Stimulated activated naive CD4-positive, alpha-beta T cell (primary cell): ENCODE measurements around the gene GMCL2.

Source experiments
- DNase-seq, 6 experiments: peaks; one replicate each; lab custom pipeline; 2025; lab: John Stamatoyannopoulos, UW

The GMCL2 gene

DNA sequence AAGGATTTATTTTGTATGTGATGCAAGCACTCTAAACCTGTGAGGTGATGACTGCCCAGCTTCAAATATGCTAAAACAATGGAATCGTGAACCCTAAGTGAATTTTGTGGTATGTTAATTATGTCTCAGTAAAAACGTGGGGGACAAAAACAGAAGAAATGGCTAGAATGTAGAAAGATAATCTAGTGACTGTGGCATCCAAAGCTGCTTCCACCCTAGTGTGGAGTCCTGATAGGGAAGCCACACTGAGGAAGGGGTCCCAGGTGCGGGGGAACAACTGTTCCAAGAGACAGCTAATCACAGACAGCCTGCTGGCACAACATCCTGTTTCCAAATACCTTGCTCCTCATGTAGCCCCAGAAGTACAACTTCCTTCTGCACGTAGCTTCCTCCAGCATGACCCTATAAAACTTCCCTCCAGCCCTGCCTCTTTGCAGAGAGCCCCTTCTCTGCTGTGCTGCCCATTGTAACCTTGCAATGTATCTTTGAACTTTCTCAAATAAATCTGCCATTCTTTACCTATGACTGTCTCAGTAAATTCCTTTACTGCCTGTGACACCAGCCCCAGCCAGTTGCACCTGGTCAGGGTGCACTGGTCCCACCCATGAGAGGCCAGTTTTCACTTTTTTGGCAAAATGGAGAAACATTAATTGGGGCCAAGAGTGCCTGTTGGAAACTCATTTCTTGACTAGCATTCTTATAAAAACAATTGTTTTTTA lies 4.9 kb downstream of the GMCL2 start:
- DNase-seq = no peak

DNA sequence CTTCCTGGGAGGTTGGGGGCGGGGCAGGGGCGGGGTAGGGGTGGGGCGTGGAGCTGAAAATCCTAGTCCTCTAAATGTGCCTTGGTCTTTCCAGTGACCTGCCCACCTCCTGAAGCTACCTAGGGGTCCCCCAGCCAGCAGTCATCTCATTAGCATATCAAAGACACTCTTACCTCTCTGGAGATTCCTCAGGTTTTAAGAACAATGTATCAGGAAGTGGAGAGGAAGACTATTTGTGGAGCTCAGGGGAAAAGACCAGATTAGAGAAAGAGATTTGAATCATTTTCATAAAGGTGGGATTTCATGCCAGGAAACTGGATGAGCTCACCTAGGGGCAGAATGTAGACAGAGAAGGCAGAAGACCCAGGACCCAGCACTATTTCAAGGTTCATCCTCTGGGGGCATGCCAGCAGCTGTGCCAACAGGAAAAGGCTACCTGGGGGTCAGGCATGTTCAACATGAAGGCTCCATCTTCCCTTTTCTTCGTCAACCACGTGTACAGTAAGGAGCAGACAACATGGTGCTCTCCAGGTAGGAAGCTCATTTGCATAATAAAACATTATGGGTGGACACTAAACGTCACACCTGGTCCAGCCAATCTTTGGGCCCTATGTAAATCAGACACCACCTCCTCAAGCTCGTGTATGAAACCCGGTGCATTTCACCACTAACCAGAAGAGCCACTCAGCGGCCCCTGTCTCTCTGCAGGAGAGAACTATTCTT lies 6.9 kb downstream of the GMCL2 start:
- no peak for DNase-seq

DNA sequence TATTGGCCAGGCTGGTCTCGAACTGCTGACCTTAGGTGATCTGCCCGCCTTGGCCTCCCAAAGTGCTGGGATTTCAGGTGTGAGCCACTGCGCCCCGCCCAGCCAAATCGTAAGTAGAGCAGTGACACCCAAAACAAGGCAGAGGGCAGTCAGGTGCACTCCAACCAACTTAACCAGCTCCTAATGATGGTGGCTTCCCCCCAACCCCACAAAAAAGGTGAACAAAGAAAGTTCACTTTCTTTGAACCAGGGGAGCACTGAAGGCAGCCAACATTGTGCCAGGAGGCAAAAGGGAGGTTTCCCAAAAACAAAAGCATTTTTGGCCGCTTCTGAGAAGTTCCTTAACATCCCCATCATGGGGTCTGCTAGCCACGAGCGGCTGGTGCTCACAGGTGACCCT lies 9.6 kb downstream of the GMCL2 start:
- no peak for DNase-seq

DNA sequence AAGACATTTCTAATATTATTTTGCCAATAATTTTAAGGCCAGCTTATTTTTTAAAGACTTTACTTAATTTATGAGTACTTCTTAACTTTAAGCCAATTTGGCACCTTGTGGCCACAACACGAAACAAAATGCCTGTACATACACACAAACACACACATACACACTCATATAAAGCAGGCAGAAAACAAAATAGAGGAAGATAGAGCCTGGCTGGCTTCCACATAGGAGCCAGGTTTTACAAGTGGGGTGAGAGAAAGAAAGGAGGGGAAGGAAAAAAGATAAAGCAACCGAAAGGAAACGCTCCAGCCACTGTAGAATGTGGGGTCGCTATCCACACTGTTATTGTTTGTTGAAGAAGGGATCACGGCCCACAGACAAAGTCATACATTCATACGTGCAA lies 10.4 kb downstream of the GMCL2 start:
- DNase-seq = no peak

DNA sequence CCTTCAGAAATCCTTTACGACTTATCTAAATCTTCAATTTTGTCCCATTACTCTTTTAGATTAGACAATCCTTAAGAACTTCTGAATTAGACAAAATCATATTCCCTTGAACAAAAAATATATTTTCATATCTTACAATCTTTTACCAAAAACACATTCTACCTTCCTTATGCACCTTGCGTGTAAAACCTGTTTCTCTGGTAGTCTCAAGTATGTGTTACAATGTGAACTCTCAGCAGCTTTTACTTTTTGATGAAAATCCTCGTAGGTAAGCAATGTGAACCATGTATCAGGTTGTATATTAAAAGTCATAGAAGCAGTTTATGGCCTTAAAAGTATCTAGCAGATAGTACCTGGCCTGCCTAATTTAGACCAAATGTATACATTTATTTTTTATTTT lies 12.7 kb downstream of the GMCL2 start:
- DNase-seq = no peak

DNA sequence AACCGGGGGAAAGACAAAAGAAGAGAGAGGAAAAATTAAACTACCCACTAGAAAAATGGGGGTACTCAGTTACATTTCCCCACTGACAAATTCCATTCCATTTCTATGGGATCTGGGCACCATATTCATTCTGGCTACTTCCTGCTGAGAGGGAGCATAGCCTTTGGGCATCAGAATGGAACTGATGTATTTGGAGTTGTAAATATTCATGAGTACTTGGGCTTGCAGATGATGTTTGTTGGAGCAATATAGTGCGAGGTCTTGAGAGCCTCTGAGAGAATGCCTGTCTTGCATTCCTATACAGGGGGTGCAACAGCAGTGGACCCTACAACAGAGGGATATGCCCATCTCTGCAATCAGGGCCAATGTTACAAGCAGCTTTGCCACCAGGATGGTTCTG lies 16.7 kb downstream of the GMCL2 start:
- DNase-seq = no peak

DNA sequence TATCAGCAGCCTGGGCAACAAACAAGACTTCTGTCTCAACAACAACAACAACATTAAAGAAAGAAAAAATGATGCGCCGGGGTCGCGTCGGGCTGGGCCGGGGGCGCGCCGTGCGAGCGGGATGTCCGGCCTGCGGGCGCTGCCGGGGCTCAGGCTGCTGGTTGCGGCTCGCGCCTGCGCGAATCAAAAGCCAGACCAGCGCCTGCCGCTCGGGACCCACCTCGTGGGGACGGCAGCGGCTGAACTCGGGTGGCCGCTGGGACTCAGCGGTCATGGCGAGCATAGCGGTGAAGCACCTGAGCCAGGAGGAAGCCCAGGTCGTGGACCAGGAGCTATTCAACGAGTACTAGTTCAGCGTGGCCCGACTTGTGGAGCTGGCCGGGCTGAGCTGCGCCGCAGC lies 21.6 kb downstream of the GMCL2 start:
- no peak for DNase-seq

DNA sequence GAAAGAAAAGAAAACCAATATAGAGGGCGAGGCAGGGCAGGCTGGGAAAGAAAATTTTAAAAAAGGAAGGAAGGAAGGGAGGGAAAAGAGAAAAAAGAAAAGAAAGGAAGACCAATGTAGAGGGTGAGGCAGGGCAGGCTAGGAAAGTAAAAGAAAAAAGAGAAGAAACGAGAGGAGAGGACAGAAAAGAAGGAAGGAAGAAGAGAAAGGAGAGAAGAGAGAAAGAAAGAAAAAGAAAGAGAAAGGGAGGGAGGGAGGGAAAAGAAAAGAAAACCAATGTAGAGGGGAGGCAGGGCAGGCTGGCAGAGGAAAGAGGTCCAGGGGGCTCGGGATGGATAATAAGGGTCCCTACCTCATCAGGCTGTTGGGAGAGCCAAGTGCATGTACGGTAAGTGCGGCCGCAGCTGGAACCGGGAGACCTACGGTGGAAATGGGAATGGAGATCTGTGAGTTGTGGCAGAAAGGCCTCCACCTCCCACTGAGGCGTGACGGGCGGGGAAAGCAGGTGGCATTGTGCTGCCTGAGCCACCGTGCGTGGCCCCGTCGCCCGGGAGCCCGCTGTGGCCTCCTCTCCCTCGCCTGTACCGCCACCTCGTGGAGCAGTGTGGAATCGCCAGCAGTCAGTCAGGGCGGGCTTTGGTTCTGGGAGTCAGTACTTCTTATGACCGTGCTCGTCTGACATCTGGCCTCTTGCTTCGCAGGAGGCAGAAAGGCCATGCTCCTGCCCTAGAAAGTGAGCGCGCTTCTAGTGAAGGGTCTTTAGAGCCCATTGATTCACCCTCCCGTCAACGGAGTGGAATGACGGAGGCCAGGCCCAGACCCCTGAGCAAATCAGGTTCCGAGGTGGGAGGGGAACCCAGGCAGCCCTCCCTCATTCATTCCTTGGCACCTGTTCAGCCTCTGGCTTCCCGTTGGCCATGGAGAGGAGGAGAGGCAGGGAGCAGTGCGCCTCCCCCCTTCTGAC lies 23.1 kb downstream of the GMCL2 start:
- DNase-seq = peak; percentile 71 to 93 (median 88)

DNA sequence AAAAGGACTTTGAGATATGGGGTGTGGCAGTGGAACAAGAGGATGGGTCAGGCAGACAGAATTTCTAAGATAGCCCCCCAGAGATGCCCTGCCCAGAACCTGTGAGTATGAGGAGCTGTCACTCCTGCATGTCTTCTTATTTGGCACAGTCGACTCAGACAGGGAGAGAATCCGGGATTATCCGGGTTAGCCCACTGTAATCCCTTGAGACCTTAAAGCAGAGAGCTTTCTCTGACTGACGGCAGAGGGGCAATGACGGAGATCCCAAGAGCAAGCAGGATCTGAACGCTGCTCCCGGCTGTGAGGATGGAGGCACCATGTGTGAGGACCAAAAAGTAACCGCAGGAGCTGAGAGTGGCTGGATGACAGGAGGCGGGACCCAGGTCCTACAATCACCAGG lies 24.7 kb downstream of the GMCL2 start:
- DNase-seq = no peak

DNA sequence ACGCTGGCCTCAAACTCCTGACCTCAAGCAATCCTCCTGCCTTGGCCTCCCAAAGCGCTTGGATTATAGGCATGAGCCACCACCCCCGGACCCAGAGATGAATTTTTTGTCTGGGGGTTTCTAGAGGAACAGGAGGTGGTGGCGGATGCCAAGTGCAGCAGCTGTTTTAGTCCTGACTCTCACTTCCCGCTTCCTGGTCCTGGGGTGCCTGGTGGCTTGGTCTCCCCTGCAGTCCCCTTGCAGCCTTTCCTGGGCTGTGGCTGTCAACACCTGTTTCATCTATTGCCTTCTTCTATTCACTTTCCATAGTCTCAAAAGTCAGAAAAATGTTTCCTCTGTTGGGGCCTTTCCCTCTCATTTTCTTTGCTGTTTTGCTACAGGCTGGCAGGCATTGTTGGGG lies 27.0 kb downstream of the GMCL2 start:
- DNase-seq = no peak

DNA sequence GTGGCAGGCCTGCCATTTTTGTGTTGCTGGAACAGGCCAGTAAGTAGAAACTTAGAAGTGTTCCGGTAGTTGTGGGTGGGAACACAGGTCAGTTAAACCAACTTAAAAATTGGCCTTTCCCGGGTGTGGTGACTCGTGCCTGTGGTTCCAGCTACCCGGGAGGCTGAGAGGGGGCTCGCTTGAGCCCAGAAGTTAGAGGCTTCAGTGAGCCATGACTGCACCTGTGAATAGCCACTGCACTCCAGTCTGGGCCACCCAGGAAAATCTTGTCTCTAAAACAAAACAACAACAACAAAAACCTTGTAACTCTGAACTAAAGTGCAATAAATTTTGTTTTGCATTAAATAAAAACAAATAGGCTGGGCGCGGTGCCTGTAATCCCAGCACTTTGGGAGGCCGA lies 32.1 kb downstream of the GMCL2 start:
- no peak for DNase-seq

DNA sequence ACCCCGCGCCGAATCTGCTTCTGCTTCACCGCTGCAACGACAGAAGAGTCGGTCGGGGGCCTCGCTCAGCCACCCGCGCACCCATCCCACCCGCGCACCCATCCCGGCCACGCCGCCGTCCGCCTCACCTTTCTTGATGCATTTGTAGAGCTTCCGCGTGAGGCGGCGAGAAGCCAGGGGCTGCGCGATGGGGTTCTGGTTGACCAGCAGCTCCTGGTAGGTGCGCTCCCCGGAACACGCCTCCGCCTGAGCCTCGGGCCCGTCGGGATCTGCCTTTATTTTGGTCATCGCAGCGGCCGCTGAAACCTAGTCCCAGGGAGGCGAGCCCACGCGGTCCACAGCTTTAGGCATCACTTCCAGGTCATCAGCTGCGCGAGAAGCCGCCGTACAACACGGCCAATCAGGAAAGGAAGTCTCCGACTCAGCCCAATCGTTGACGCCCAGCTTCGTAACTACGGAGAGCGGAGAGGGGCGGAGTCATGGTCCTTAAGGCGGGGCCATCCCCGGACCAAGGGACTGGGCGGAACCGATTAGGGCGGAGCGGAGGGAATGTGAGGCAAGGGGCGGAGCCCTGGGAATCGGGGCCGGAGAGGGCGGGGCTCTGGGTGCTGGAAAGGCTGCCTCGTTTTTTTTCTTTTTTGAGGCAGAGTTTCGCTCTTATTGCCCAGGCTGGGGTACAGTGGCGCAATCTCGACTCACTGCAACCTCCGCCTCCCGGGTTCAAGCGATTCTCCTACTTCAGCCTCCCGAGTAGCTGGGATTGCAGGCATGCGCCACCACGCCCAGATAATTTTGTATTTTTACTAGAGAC lies 33.4 kb downstream of the GMCL2 start, which contains the start of gene NHP2:
Gene NHP2 (minus strand): TSS at position 356 of the 811 bp plus-strand sequence. CDS start 68 bp downstream, at position 288.
- DNase-seq = peak; percentile 94 to 97 (median 96)

DNA sequence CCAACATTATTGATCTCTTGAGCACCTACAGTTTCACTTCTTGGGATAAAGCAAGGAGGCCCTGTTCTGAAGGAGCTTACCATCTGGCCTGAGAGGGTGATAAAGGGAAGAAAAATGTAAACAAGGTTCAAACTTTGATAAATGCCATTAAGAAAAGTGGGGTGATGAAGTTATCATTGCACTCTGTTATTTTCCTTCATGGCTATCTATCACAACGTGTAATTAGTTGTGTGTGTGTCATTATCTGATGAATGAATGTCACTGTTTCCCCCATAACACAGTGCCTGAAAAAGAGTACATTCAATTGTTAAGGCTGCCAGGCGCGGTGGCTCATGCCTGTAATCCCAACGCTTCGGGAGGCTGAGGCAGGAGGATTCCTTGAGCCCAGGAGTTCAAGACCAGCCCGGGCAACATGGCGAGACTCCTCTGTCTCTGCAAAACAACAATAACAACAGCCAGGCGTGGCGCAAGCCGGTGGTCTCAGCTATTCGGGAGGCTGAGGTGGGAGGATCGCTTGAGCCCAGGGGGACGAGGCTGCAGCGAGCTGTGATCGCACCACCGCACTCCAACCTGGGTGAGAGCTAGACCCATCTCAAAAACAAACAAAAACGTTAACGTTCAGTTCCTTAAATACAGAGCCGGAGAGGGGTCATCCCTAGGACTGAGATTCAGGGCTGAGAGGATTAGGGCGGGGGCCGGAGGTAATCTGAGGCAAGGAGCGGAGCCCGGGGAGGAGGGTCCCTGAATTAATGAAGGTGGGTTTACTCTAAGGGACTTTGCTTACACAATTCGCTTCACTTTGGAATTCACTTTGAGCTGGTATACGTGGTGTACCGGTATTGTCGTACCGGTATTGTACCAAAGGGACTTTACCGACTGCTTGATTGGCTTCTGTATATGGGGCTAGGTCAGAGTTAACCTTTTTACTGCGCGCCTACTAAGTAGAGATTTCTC lies 34.4 kb downstream of the GMCL2 start:
- DNase-seq = no peak

DNA sequence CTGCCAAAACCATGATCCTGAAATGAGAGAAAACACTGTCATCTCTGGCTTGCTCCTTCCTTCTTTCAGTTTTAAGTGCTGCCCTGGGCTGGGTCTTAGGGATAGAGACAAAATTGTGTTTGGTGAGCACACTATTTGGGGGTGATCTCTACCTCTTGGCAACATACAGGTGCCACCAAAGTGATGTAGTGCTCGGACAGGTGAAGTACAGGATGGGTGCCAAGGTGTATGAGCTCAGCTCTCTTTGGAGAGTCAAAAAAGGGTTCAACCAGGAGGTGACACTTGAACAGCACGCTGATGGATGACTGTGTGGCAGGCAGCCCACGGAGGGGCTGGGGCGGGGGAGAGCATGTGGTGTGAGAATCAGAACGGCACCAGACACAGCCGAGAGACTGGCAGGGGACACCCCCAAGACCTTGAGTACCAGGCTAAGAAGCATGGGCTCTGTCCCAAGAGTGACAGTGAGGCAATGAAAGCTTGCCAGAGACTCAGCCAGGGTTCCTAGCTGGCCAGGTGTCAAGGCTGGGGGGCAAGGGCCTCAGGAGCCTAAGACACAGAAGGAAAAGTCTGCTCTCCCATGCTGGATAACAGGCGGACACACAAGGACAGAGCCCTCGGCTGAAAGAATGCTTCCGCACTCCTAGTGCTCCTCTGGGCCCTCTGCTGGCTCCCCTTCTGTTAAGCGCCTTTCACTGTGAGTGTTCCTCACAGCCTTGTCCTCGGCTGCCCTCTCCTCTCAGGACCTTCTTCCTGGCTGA lies 36.0 kb downstream of the GMCL2 start:
- no peak for DNase-seq

DNA sequence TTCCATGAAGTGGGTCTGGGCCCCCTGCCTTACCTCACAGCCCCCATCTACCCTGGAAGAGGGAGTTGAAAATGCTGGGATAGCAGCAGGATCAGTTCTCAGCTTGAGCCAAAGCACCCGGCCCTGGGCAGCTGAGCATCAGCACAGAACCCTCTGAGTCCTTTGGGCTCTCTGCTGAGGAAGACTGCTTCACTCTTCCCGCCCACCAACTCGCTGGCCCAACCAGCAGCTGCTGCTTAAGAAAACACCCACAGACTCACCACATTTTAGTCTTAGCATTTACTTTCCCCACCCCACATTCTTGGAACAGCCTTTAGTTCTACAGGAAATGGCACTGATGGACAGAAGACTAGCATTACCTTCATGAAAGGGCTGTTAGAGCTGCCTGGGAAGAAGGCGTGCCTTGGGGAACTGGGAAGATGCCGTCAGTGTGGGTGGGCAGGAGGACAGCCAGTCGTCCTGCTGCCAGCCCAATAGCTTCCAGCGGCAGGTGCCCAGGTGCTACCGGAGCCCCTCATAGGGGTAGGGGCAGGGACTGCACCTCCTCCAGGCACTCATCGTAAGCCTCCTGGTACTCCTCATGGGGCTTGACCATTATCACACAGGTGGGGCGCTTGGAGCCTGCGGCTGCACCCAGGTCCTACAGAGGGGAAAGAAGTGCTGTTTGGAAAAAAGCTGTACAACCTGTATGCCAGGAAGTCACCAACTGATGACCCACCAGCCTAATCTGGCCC lies 37.8 kb downstream of the GMCL2 start:
- DNase-seq = no peak

DNA sequence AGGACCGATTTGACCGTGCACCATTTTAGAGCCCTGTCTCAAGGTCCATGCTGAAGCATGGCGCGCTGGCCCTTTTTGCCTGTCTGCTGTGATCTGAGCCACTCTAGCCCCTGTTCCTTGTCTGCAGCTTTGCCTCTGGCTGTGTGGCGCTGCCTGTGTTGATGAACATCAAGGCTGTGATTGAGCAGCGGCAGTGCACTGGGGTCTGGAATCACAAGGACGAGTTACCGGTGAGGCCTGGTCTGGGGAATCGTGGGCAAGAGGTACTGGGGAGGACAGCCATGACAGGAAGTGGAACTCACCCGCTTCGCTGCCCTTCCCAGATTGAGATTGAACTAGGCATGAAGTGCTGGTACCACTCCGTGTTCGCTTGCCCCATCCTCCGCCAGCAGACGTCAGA lies 39.8 kb downstream of the GMCL2 start:
- no peak for DNase-seq

DNA sequence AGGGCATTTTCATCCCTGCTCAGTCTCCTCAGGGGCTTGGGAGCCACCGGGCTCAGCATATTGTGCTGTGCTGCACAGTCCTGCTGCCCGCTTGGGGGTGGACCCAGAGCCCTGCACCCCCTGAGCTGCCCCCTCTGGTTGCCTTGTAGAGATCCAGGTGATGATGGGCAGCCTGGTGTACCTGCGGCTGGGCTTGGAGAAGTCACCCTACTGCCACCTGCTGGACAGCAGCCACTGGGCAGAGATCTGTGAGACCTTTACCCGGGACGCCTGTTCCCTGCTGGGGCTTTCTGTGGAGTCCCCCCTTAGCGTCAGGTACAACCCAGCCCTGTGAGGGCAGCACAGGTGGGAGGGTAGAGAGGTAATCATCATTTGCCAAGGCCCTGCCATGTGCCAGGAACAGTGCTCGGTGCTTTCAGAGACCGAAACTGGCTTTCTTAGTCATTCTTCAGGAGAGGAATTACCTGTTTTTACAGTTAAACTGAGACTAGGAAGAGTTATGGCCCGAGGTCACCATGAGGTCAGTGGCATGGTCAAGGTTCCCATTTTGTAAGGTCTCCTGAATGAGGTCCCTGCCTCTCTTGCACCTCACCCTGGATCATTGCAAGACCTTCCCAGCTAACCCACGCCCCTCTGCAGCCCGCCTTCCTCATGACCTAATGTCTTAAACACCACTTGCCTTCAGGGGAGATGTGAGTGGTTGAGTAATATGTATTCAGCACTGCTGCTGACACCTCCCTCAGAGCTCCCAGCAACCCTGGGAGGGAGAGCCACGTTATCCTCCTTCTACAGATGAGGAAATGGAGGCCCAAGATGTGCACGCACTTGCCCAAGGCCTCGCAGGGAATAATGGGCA lies 41.0 kb downstream of the GMCL2 start:
- DNase-seq = peak; percentile 43 to 72 (median 66)

DNA sequence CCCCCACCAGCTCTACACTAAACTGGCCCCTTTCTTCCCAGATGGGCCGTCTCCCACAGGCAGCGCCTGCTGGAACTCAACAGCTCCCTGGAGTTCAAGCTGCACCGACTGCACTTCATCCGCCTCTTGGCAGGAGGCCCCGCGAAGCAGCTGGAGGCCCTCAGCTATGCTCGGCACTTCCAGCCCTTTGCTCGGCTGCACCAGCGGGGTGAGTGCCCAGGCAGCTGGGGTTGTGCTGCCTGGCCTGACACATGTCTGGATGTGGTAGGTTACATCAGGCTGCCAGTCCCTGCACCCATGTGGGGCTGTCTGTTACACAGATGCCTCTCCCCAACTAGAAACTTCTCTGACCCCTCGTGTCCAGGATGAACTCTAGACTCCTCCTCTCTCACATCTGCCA lies 43.3 kb downstream of the GMCL2 start:
- no peak for DNase-seq
